ENCODE data around the gene BAZ2B.

GRCh38 chr2:159419403-159419802 lies 196.9 kb downstream of the BAZ2B start:
- TF ChIP-seq POLR2AphosphoS2 (conservative IDR thresholded peaks at IDR 0.05; ENCODE audit: low read length) (no peak), CTCF (IDR thresholded peaks at IDR 0.05) (no peak), POLR2A (IDR thresholded peaks at IDR 0.05; ENCODE audit: low read length) (no peak), HDAC2 (IDR thresholded peaks at IDR 0.05) (no peak), RFX5 (IDR thresholded peaks at IDR 0.05) (no peak), CBX8 (IDR thresholded peaks at IDR 0.05) (no peak), KDM1A (IDR thresholded peaks at IDR 0.05; ENCODE audit: low read depth) (no peak), KDM5A (IDR thresholded peaks at IDR 0.05) (no peak)

Data from A549 (cell line).